ENCODE results near the gene DNAJC28. TPM values are rescaled to one million over a fixed set of nuclear protein-coding genes. Genes with fewer than 3 reads are reported as not detected.
"Not testable (repeated sequence)": the region's sequence is repeated elsewhere in the genome, so short reads cannot be mapped to it uniquely, and the experiment has no call there.

Gene DNAJC28
- total RNA-seq, 1 experiment from 2014 or later, result 2.5 TPM

DNA sequence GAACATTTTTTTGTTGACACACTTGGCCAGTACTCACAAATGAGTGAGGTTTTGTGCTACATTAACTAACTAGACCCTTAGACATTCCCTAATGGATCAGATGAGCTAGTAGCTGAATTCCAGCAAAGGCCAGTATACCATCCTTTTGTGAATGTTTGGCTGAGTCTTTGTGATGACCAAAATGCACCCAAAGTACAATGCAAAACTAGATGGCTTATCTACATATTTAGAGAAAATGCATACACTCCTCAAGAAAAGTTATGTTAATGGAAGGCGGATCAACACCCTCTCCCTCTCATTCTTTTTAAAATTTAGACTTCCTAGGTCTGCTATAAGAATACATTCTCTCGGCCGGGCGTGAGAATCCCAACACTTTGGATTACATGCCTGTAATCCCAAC is 20.1 kb upstream of the DNAJC28 start:
- peaks cover 70% of the 10 kb centered on the region for H3K36me3 Mint-ChIP-seq (ENCODE audit: insufficient read depth, unreplicated experiment)
- H3K27me3 Mint-ChIP-seq (ENCODE audit: insufficient read depth, unreplicated experiment), result no peaks in the 10 kb centered on the region
- no peaks in the 10 kb centered on the region for H3K9me3 Mint-ChIP-seq (ENCODE audit: unreplicated experiment)
- Histone ChIP-seq H3K4me1 (no peaks in the 10 kb centered on the region), H3K36me3 (ENCODE audit: control insufficient read depth, insufficient read depth, low read length) (0 out of 2 replicates have a peak, but pooled peaks cover 2% of the 10 kb centered on the region), H3K4me3 (ENCODE audit: low read depth, low read length) (no peak overlapping the region), H3K9me3 (no peaks in the 10 kb centered on the region), H3K27me3 (replicated peaks; ENCODE audit: control insufficient read depth, insufficient read depth, low read length) (no peaks in the 10 kb centered on the region)
- H3K4me3 Mint-ChIP-seq (ENCODE audit: unreplicated experiment), result no peak overlapping the region
- no TSS peak for BruUV-seq (replicated peaks)
- intact Hi-C loops (cut with micrococcal nuclease; ENCODE audit: unreplicated experiment), result no loop called here
- H3K4me1 Mint-ChIP-seq (ENCODE audit: low read depth, unreplicated experiment), result no peaks in the 10 kb centered on the region
- TF ChIP-seq CTCF (IDR thresholded peaks at IDR 0.05; ENCODE audit: insufficient read depth in 1 of 2, low read depth in 1 of 2, low read length in 1 of 2, severe bottlenecking in 1 of 2, unreplicated experiment in 1 of 2), result no peak
- CTCF ChIA-PET, result no interaction called here
- DNase-seq, result no peak
- POLR2A ChIA-PET, result no interaction called here
- no peak overlapping the region for H3K27ac Mint-ChIP-seq (ENCODE audit: unreplicated experiment)

DNA sequence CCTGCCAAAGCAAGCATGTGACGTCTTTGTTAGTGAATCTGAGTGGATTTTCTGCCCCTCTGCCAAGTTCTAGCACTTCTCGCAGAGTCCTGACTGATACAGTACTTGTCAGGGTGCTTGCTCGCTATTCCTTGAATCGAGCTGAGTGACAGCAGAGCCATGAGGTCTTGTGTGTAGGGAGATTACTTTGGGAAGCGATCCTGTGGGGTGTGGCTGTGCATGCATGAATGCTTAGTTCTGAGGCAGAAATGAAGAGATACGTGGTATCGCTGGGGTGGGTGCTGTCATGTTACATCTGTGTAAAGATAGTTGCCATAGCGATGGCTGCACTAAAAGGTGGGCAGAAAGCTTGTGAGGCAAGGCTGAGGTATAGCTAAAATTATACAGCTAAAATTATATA is 19.3 kb upstream of the DNAJC28 start:
- H3K4me1 ChIP-seq, result no peaks in the 10 kb centered on the region
- Mint-ChIP-seq H3K4me1 (ENCODE audit: low read depth, unreplicated experiment) (no peaks in the 10 kb centered on the region), H3K4me3 (ENCODE audit: unreplicated experiment) (no peak overlapping the region), H3K9me3 (ENCODE audit: unreplicated experiment) (no peaks in the 10 kb centered on the region), H3K27ac (ENCODE audit: unreplicated experiment) (no peak overlapping the region), H3K36me3 (ENCODE audit: insufficient read depth, unreplicated experiment) (peaks cover 70% of the 10 kb centered on the region), H3K27me3 (ENCODE audit: insufficient read depth, unreplicated experiment) (no peaks in the 10 kb centered on the region)
- intact Hi-C loops (cut with micrococcal nuclease; ENCODE audit: unreplicated experiment), result no loop called here
- H3K9me3 ChIP-seq, result no peaks in the 10 kb centered on the region
- DNase-seq, result no peak
- TF ChIP-seq CTCF (IDR thresholded peaks at IDR 0.05; ENCODE audit: insufficient read depth in 1 of 2, low read depth in 1 of 2, low read length in 1 of 2, severe bottlenecking in 1 of 2, unreplicated experiment in 1 of 2), result no peak
- CTCF ChIA-PET, result no interaction called here
- BruUV-seq (replicated peaks), result no TSS peak
- no peak overlapping the region for H3K4me3 ChIP-seq (ENCODE audit: low read depth, low read length)
- H3K36me3 ChIP-seq (ENCODE audit: control insufficient read depth, insufficient read depth, low read length), result 0 out of 2 replicates have a peak, but pooled peaks cover 2% of the 10 kb centered on the region
- H3K27me3 ChIP-seq (replicated peaks; ENCODE audit: control insufficient read depth, insufficient read depth, low read length), result no peaks in the 10 kb centered on the region
- POLR2A ChIA-PET, result no interaction called here

DNA sequence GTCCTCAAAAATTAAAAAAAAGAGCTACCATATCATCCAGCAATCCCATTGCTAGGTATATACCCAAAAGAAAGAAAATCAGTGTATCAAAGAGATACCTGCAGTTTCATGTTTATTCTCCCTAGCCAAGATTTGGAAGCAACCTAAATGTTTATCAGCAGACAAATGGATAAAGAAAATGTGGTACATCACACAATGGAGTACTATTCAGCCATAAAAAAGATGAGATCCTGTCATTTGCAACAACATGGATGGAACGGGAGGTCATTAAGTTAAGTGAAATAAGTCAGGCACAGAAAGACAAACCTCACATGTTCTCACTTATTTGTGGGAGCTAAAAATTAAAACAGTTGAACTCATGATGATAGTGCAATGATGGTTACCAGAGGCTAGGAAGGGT is 15.5 kb upstream of the DNAJC28 start:
- H3K27me3 Mint-ChIP-seq (ENCODE audit: insufficient read depth, unreplicated experiment); H3K4me3 Mint-ChIP-seq (ENCODE audit: unreplicated experiment); POLR2A ChIA-PET; H3K4me1 Mint-ChIP-seq (ENCODE audit: low read depth, unreplicated experiment); CTCF ChIA-PET; H3K4me3 ChIP-seq (ENCODE audit: low read depth, low read length); DNase-seq; H3K27me3 ChIP-seq (replicated peaks; ENCODE audit: control insufficient read depth, insufficient read depth, low read length); H3K9me3 Mint-ChIP-seq (ENCODE audit: unreplicated experiment); H3K27ac Mint-ChIP-seq (ENCODE audit: unreplicated experiment); H3K4me1 ChIP-seq; intact Hi-C loops (cut with micrococcal nuclease; ENCODE audit: unreplicated experiment); H3K36me3 ChIP-seq (ENCODE audit: control insufficient read depth, insufficient read depth, low read length); H3K9me3 ChIP-seq; BruUV-seq (replicated peaks): not testable (repeated sequence)
- peaks cover 90% of the 10 kb centered on the region for H3K36me3 Mint-ChIP-seq (ENCODE audit: insufficient read depth, unreplicated experiment)

- H3K9me3 ChIP-seq, result no peaks in the 10 kb centered on the region
- no peak for TF ChIP-seq CTCF (IDR thresholded peaks at IDR 0.05; ENCODE audit: insufficient read depth in 1 of 2, low read depth in 1 of 2, low read length in 1 of 2, severe bottlenecking in 1 of 2, unreplicated experiment in 1 of 2)
- POLR2A ChIA-PET, result no interaction called here
- no peaks in the 10 kb centered on the region for H3K27me3 ChIP-seq (replicated peaks; ENCODE audit: control insufficient read depth, insufficient read depth, low read length)
- no peak overlapping the region for H3K4me3 Mint-ChIP-seq (ENCODE audit: unreplicated experiment)
- no peaks in the 10 kb centered on the region for H3K9me3 Mint-ChIP-seq (ENCODE audit: unreplicated experiment)
- intact Hi-C loops (cut with micrococcal nuclease; ENCODE audit: unreplicated experiment), result no loop called here
- BruUV-seq (replicated peaks), result no TSS peak
- H3K36me3 ChIP-seq (ENCODE audit: control insufficient read depth, insufficient read depth, low read length), result no peaks in the 10 kb centered on the region
- no peak for DNase-seq
- no peaks in the 10 kb centered on the region for H3K4me1 ChIP-seq
- H3K27me3 Mint-ChIP-seq (ENCODE audit: insufficient read depth, unreplicated experiment), result no peaks in the 10 kb centered on the region
- H3K4me1 Mint-ChIP-seq (ENCODE audit: low read depth, unreplicated experiment), result no peaks in the 10 kb centered on the region
- H3K36me3 Mint-ChIP-seq (ENCODE audit: insufficient read depth, unreplicated experiment), result peaks cover 78% of the 10 kb centered on the region
- no peak overlapping the region for H3K27ac Mint-ChIP-seq (ENCODE audit: unreplicated experiment)
- CTCF ChIA-PET, result no interaction called here
- no peak overlapping the region for H3K4me3 ChIP-seq (ENCODE audit: low read depth, low read length)
These were observed 14.3 kb upstream of the DNAJC28 start for GRCh38 chr21:33505833-33506232.

Data from Caco-2 (cell line).